Naive thymus-derived CD4-positive, alpha-beta T cell (primary cell): ENCODE data around the gene KIRREL1. TPM values are rescaled to one million over a fixed set of nuclear protein-coding genes. Genes with fewer than 3 reads are reported as not detected.

ENCODE experiments used
- ATAC-seq: fragments of 150-1000 bp; cut with Tn5 transposase; 2 replicates; pipeline ENCODE4 v1.10.0; 2021; ENCODE audit warnings: mild to moderate bottlenecking, moderate library complexity
- CTCF ChIA-PET: fragments of 350-600 bp; sonication (Branson Sonifier 250); formaldehyde crosslinking; loops from one replicate; lab custom pipeline; 2021; ENCODE audit warnings: antibody characterized with exemption; lab: Charles Lee
- POLR2A ChIA-PET: fragments of 350-600 bp; sonication (Branson Sonifier 250); formaldehyde crosslinking; loops from one replicate; lab custom pipeline; 2021; ENCODE audit warnings: antibody characterized with exemption, inconsistent platforms; lab: Charles Lee
- DNase-seq, 9 donors: peaks; one replicate each; pipeline versions ENCODE4 v3.0.0 to v3.0.0-alpha.2; 2020 to 2022; ENCODE audit warnings: mixed read lengths in 1 of 9
- H3K27ac ChIP-seq: one replicate; pipeline ENCODE4 v1.7.0; 2013; ENCODE audit warnings: mild to moderate bottlenecking, low read depth, low read length, moderate library complexity
- H3K27me3 ChIP-seq, 2 donors: one replicate each; pipeline ENCODE4 v1.7.0; 2013; ENCODE audit warnings: low read length in 2 of 2, mild to moderate bottlenecking in 2 of 2, moderate library complexity in 2 of 2; ENCODE audit not compliant: control insufficient read depth in 2 of 2, insufficient read depth in 2 of 2
- H3K36me3 ChIP-seq, 3 experiments: 1 replicate in 2 of 3; 2 replicates in 1 of 3; pipeline ENCODE4 v1.7.0; 2013; ENCODE audit warnings: low read length in 3 of 3, mild to moderate bottlenecking in 3 of 3, moderate library complexity in 1 of 3; ENCODE audit not compliant: insufficient read depth in 3 of 3, control insufficient read depth in 2 of 3
- H3K4me1 ChIP-seq, 2 donors: one replicate each; pipeline ENCODE4 v1.7.0; 2013; ENCODE audit warnings: low read length in 2 of 2, mild to moderate bottlenecking in 2 of 2, moderate library complexity in 1 of 2; ENCODE audit not compliant: control insufficient read depth in 2 of 2, insufficient read depth in 2 of 2
- H3K4me3 ChIP-seq: 2 replicates; pipeline ENCODE4 v1.7.0; 2013; ENCODE audit warnings: mild to moderate bottlenecking, low read length
- H3K9me3 ChIP-seq, 3 experiments: 1 replicate in 2 of 3; 2 replicates in 1 of 3; pipeline ENCODE4 v1.7.0; 2013; ENCODE audit warnings: low read length in 3 of 3; ENCODE audit not compliant: control insufficient read depth in 2 of 3
- H3K27ac Mint-ChIP-seq, 9 donors: one replicate each; pipeline ENCODE4 v1.8.0; 2020 to 2022; ENCODE audit warnings: mixed read lengths in 9 of 9, mild to moderate bottlenecking in 8 of 9, moderate library complexity in 5 of 9, inconsistent platforms in 2 of 9
- H3K27me3 Mint-ChIP-seq, 5 donors: one replicate each; pipeline ENCODE4 v1.8.0; 2021 to 2022; ENCODE audit warnings: mixed read lengths in 5 of 5, mild to moderate bottlenecking in 1 of 5
- H3K36me3 Mint-ChIP-seq, 5 donors: one replicate each; pipeline ENCODE4 v1.8.0; 2020 to 2022; ENCODE audit warnings: mixed read lengths in 5 of 5, mild to moderate bottlenecking in 3 of 5, inconsistent platforms in 1 of 5
- H3K4me1 Mint-ChIP-seq, 7 donors: one replicate each; pipeline ENCODE4 v1.8.0; 2020 to 2022; ENCODE audit warnings: mixed read lengths in 7 of 7, mild to moderate bottlenecking in 3 of 7, inconsistent platforms in 1 of 7
- H3K4me3 Mint-ChIP-seq, 10 donors: one replicate each; pipeline ENCODE4 v1.8.0; 2020 to 2022; ENCODE audit warnings: mild to moderate bottlenecking in 10 of 10, mixed read lengths in 10 of 10, moderate library complexity in 6 of 10, inconsistent platforms in 2 of 10
- H3K9me3 Mint-ChIP-seq, 11 donors: one replicate each; pipeline ENCODE4 v1.8.0; 2020 to 2022; ENCODE audit warnings: mixed read lengths in 11 of 11, mild to moderate bottlenecking in 4 of 11, inconsistent platforms in 1 of 11, moderate library complexity in 1 of 11
- intact Hi-C, 2 donors: fragments of 100-400 bp; cut with micrococcal nuclease; formaldehyde crosslinking; loops; one replicate each; pipeline ENCODE4 v1.15.1; 2023
- polyA plus RNA-seq, 2 donors: library from polyadenylated mRNA; unstranded; fragments of 300-500 nt; fragmentation: Illumina TruSeq; gene quantifications; one replicate each; pipeline ENCODE4 v1.2.3, GENCODE V29; 2021
- total RNA-seq, 6 experiments: library from RNA in 5 of 6; stranded (reverse) in 5 of 6; gene quantifications; 1 replicate in 5 of 6; 2 replicates in 1 of 6; pipeline ENCODE4 v1.2.3 and lab custom pipeline; 2021 to 2026

The KIRREL1 gene
- total and polyA plus RNA-seq, 7 experiments from 2014 or later, result not detected

DNA sequence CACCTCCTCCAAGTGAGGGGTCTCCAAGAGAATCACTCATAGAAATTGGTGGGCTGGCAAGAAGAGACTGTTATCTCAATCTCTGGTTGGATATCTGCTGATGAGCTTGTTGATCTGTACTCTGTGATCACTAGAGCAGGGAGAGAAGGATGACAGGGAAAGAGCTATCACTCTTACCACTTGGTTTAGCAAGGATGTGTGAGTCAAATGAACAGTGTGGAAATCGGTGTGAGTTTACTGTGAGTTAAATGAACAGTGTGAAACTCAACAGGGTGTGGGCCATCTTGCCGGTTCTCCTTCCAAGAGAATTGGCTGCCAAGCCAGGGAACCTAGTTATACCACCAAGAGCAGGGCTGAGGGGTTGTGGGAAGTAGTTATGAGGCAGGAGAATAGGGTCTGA lies 154.0 kb downstream of the KIRREL1 start:
- no peaks in the 10 kb centered on the region for H3K36me3 Mint-ChIP-seq
- Histone ChIP-seq H3K4me3 (no peak overlapping the region), H3K9me3 (no peaks in the 10 kb centered on the region), H3K4me1 (peaks cover 9 to 12% of the 10 kb centered on the region in 2 donors), H3K27me3 (no peaks in the 10 kb centered on the region), H3K36me3 (peaks cover 0 to 4% (median 0%) of the 10 kb centered on the region in 3 experiments), H3K27ac (no peak overlapping the region)
- peak overlapping the region in 3 of 10 donors; percentile 2 to 43 (median 3) for H3K4me3 Mint-ChIP-seq
- H3K4me1 Mint-ChIP-seq, result peaks cover 20 to 37% (median 31%) of the 10 kb centered on the region in 7 donors
- peak overlapping the region in 3 of 9 donors; percentile 3 to 67 (median 4) for H3K27ac Mint-ChIP-seq
- DNase-seq (no peak), ATAC-seq (no peak)
- ChIA-PET POLR2A (no interaction called here), CTCF (no interaction called here)
- intact Hi-C loops, result no loop called here
- peaks cover 0 to 10% (median 0%) of the 10 kb centered on the region in 11 donors for H3K9me3 Mint-ChIP-seq
- H3K27me3 Mint-ChIP-seq, result no peaks in the 10 kb centered on the region

DNA sequence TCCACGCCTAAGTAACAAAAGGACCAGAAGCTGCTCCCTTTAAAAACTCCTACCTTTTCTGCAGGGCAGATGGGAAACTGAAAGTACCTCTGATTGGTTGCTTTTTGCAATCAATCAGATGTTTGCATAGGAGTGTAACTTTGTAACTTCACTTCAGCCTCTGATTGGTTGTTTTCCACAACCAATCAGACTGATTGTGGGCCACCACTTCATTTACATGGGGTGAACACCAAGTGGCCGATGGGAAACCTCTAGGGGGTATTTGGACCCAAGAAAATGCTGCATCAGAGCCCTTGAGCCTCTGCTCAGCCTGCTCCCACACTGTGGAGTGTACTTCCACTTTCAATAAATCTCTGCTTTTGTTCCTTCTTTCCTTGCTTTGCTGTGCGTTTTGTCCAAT lies 154.4 kb downstream of the KIRREL1 start:
- no peak for DNase-seq
- H3K27me3 Mint-ChIP-seq, result no peaks in the 10 kb centered on the region
- peaks cover 0 to 10% (median 0%) of the 10 kb centered on the region in 11 donors for H3K9me3 Mint-ChIP-seq
- peaks cover 20 to 37% (median 31%) of the 10 kb centered on the region in 7 donors for H3K4me1 Mint-ChIP-seq
- H3K4me3 ChIP-seq, result no peak overlapping the region
- no peaks in the 10 kb centered on the region for H3K36me3 Mint-ChIP-seq
- intact Hi-C loops, result no loop called here
- peaks cover 0 to 4% (median 0%) of the 10 kb centered on the region in 3 experiments for H3K36me3 ChIP-seq
- POLR2A ChIA-PET, result no interaction called here
- peaks cover 9 to 12% of the 10 kb centered on the region in 2 donors for H3K4me1 ChIP-seq
- H3K27me3 ChIP-seq, result no peaks in the 10 kb centered on the region
- H3K9me3 ChIP-seq, result no peaks in the 10 kb centered on the region
- H3K4me3 Mint-ChIP-seq, result peak overlapping the region in 3 of 10 donors; percentile 3 to 96 (median 34)
- peak overlapping the region in 2 of 9 donors; percentile 4 to 55 for H3K27ac Mint-ChIP-seq
- CTCF ChIA-PET, result no interaction called here
- H3K27ac ChIP-seq, result no peak overlapping the region
- ATAC-seq, result no peak

DNA sequence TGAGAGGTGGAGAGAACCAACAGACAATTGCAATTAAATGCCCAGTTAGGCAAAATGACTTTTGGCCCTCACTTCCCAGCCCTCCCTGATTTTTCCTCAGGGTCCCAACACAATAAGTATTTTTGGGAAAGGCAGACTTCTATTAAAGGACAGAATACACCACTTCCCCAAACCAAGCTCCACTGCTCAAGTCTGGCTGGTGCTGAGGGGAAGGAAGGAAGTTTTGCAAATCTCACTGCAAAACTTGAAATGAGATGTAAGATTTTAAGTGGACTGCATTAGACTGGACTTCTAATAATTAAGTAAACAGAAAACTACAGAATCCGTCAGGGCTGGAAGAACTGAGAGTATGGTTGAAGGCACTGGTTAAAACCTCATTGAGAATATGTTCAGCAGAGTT lies 155.0 kb downstream of the KIRREL1 start:
- Histone ChIP-seq H3K36me3 (peaks cover 0 to 4% (median 0%) of the 10 kb centered on the region in 3 experiments), H3K27ac (no peak overlapping the region), H3K4me1 (peaks cover 9 to 12% of the 10 kb centered on the region in 2 donors), H3K27me3 (no peaks in the 10 kb centered on the region), H3K4me3 (no peak overlapping the region), H3K9me3 (no peaks in the 10 kb centered on the region)
- H3K4me1 Mint-ChIP-seq, result peaks cover 20 to 37% (median 31%) of the 10 kb centered on the region in 7 donors
- H3K9me3 Mint-ChIP-seq, result peaks cover 0 to 10% (median 0%) of the 10 kb centered on the region in 11 donors
- ATAC-seq (no peak), DNase-seq (no peak)
- H3K27me3 Mint-ChIP-seq, result no peaks in the 10 kb centered on the region
- H3K27ac Mint-ChIP-seq, result peak overlapping the region in 8 of 9 donors; percentile 1 to 97 (median 90)
- ChIA-PET CTCF (no interaction called here), POLR2A (no interaction called here)
- no peaks in the 10 kb centered on the region for H3K36me3 Mint-ChIP-seq
- peak overlapping the region; percentile 57 to 99 (median 96) for H3K4me3 Mint-ChIP-seq
- intact Hi-C loops, result no loop called here

DNA sequence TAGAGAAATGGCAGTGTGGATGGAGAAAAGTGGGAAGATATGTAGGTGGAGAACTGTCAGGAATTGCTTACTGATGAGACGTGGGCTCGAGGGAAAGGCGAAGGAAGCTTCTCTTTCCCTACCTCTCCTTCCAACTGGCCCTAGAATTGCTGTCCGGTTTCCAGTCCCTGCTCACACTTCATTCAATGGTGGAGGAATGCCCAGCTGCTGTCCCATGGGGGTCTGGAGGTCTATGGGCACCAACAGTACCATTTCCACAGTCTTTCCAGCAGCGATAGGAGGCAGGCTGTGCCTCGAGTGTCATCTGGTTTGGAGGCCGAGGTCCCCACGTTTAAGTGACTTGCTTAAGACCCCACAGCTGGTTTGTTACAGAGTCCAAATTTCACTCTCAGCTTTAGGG lies 155.7 kb downstream of the KIRREL1 start:
- CTCF ChIA-PET, result interaction anchor here (0.9 kb wide), 1 partner anchor 55 kb away, joined by 3 read pairs; no protein-coding TSS in a partner anchor
- peaks cover 9 to 12% of the 10 kb centered on the region in 2 donors for H3K4me1 ChIP-seq
- H3K4me3 Mint-ChIP-seq, result peak overlapping the region; percentile 86 to 99 (median 96)
- H3K36me3 Mint-ChIP-seq, result peaks cover 0 to 4% (median 0%) of the 10 kb centered on the region in 5 donors
- no peak for DNase-seq
- H3K36me3 ChIP-seq, result peaks cover 0 to 4% (median 0%) of the 10 kb centered on the region in 3 experiments
- ATAC-seq, result no peak
- peak overlapping the region; percentile 72 for H3K4me3 ChIP-seq
- intact Hi-C loops, result loop anchor here in 1 of 2 donors (1.0 kb wide), 1 partner anchor 24 kb away; no protein-coding TSS in a partner anchor
- peak overlapping the region; percentile 68 for H3K27ac ChIP-seq
- peaks cover 23 to 37% (median 31%) of the 10 kb centered on the region in 7 donors for H3K4me1 Mint-ChIP-seq
- POLR2A ChIA-PET, result no interaction called here
- peaks cover 0 to 5% (median 0%) of the 10 kb centered on the region in 5 donors for H3K27me3 Mint-ChIP-seq
- no peaks in the 10 kb centered on the region for H3K27me3 ChIP-seq
- peak overlapping the region; percentile 83 to 97 (median 90) for H3K27ac Mint-ChIP-seq
- no peaks in the 10 kb centered on the region for H3K9me3 ChIP-seq
- peaks cover 0 to 10% (median 0%) of the 10 kb centered on the region in 11 donors for H3K9me3 Mint-ChIP-seq

Other genes with a start within 250 kb of the KIRREL1 start
- gene FCRL2, start 216.5 kb upstream of the KIRREL1 start, total RNA-seq, result 1 to 10 TPM in 1 of 5 experiments, under 1 TPM in 2, not detected in 2; 0.27 to 3.2 (median 0.64) TPM
- under 1 TPM in 1 of 2 donors, not detected in 1; 0.09 TPM for gene FCRL2, start 216.5 kb upstream of the KIRREL1 start, polyA plus RNA-seq
- 10 to 100 TPM in 1 of 5 experiments, 1 to 10 TPM in 1, under 1 TPM in 2, not detected in 1; 0.57 to 10.7 (median 1.2) TPM for gene FCRL1, start 173.5 kb upstream of the KIRREL1 start, total RNA-seq
- gene FCRL1, start 173.5 kb upstream of the KIRREL1 start, polyA plus RNA-seq, result under 1 TPM; 0.18 to 0.33 TPM
- gene CD5L, start 151.8 kb upstream of the KIRREL1 start, total RNA-seq, result not detected
- gene CD5L, start 151.8 kb upstream of the KIRREL1 start, polyA plus RNA-seq, result not detected
- 10 to 100 TPM in 1 of 5 experiments, 1 to 10 TPM in 1, under 1 TPM in 1, not detected in 2; 0.16 to 13.2 (median 1.7) TPM for gene CD1D, start 187.2 kb downstream of the KIRREL1 start, total RNA-seq
- gene CD1D, start 187.2 kb downstream of the KIRREL1 start, polyA plus RNA-seq, result under 1 TPM in 1 of 2 donors, not detected in 1; 0.09 TPM